AG09319 (cell line): ENCODE data around the gene FAM240B.

Source experiments
- DNase-seq: peaks from one replicate; pipeline ENCODE4 v3.0.0-alpha.2; 2010; ENCODE audit warnings: low read depth; ENCODE audit errors: extremely low read depth
- TF ChIP-seq, protein P1 (sequence below): IDR thresholded peaks from 2 replicates; pipeline ENCODE4 v1.5.1; 2011; ENCODE audit warnings: low read depth, mild to moderate bottlenecking, inconsistent platforms, low read length, moderate library complexity

The FAM240B gene

GRCh38 chr9:38747067-38747466 is 27.1 kb upstream of the FAM240B start:
- TF ChIP-seq, protein P1, sequence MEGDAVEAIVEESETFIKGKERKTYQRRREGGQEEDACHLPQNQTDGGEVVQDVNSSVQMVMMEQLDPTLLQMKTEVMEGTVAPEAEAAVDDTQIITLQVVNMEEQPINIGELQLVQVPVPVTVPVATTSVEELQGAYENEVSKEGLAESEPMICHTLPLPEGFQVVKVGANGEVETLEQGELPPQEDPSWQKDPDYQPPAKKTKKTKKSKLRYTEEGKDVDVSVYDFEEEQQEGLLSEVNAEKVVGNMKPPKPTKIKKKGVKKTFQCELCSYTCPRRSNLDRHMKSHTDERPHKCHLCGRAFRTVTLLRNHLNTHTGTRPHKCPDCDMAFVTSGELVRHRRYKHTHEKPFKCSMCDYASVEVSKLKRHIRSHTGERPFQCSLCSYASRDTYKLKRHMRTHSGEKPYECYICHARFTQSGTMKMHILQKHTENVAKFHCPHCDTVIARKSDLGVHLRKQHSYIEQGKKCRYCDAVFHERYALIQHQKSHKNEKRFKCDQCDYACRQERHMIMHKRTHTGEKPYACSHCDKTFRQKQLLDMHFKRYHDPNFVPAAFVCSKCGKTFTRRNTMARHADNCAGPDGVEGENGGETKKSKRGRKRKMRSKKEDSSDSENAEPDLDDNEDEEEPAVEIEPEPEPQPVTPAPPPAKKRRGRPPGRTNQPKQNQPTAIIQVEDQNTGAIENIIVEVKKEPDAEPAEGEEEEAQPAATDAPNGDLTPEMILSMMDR: no peak
- DNase-seq: no peak

DNA sequence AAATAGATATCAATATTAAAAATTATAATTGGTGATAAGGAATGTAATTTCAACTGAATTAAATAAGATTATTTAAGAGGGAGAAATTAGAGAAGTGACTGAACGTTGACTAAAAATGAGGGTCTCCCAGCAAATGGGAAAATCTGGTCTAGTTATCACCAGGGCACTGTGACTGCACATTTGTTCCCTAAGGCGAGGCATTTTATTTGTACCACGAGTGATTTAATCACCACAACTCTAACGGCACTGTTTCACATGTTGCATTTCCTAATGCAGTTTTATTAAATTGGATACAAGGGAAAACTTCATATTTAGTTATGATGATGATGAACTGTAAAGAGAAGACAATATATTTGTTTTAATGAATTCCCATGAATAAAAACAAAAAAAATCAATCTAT is 26.4 kb upstream of the FAM240B start:
- no peak for DNase-seq
- TF ChIP-seq, protein P1: no peak

- TF ChIP-seq, protein P1: no peak
- no peak for DNase-seq
These were observed 24.6 kb upstream of the FAM240B start for GRCh38 chr9:38744484-38744883.

GRCh38 chr9:38737246-38737645 is 17.3 kb upstream of the FAM240B start:
- no peak for DNase-seq
- TF ChIP-seq, protein P1: no peak

DNA sequence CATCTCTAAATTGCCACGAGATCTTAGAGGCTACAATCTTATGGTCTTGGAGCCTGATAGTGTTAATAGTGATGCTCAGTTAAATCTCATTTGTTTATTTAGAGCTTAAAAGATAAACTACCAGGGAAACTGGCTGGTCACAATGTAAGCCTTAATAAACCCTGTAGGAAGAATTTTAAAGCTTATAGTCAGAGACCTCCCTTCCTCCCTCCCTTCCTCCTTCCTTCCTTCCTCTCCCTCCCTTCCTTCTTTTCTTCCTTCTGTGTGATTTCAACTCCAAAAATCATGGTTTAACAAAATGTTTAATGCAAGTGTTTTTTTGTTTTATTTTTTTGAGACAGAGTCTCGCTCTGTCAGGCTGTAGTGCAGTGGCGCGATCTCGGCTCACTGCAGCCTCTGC is 14.9 kb upstream of the FAM240B start:
- DNase-seq: no peak
- TF ChIP-seq, protein P1: no peak

DNA sequence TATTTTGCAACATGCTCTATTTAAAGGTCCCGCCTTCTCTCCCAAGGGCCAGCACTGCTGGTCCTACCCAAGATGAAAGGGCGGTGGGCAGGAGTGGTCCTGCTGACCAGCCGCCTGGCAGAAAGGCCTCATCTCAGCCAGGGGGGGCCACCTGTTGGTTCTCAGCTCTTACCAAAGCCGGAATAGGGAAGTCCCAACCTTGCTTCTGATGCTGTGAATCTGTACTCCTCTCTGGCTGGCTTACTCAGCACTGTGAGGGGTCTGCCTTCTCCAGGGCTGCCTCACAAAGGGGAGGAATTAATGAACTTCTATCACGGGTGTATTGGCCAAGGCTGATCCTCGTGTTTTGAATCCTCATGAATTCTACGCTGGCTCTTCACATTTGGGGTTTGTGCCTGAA is 13.6 kb upstream of the FAM240B start:
- TF ChIP-seq, protein P1: no peak
- DNase-seq: no peak

DNA sequence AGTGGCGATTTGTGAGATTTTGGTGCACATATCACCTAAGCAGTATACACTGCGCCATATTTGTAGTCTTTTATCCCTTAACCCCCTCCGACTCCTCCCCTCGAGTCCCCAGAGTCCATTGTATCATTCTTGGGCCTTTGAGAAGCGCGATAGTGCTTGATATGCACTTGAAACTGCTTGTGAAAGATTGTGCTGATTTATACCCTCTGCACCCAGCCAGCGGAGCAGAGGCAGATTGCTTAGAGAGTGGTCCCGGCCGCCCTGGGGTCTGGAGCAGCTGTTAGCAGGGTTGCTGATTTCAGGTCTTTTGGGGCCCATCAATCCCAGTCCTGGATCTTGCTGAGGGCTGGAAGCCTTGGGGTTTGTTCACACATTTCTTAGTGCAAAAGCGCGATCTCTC is 13.0 kb upstream of the FAM240B start:
- DNase-seq: no peak
- TF ChIP-seq, protein P1: no peak
